Iris pigment epithelial cell (primary cell): ENCODE measurements around the gene COCH.
"Not testable (repeated sequence)": the region's sequence is repeated elsewhere in the genome, so short reads cannot be mapped to it uniquely, and the experiment has no call there.

Source experiments
- DNase-seq: peaks from one replicate; pipeline ENCODE4 v3.0.0-alpha.2; 2011; ENCODE audit warnings: low read depth

COCH gene

DNA sequence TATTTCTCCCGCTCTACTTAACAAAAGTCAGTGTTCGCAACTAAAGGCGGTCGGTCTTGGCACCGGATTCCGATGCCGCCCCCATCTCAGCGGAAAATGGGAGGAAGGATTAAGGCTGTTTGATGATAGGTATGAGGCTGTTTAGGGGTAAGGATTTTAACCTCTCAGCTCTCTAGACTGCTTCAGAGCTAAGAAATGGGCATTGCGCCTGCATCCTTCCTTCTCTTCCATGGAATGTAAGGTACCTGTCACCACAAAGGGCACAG is 1.4 kb downstream of the COCH start:
- no peak for DNase-seq

GRCh38 chr14:30876692-30877091 is 2.3 kb downstream of the COCH start:
- DNase-seq = peak; percentile 30

GRCh38 chr14:30882431-30882830 is 8.1 kb downstream of the COCH start:
- peak; percentile 18 for DNase-seq

- peak; percentile 45 for DNase-seq
Observed at GRCh38 chr14:30883508-30884294, 9.3 kb downstream of the COCH start.

GRCh38 chr14:30884901-30885300 is 10.5 kb downstream of the COCH start:
- no peak for DNase-seq

DNA sequence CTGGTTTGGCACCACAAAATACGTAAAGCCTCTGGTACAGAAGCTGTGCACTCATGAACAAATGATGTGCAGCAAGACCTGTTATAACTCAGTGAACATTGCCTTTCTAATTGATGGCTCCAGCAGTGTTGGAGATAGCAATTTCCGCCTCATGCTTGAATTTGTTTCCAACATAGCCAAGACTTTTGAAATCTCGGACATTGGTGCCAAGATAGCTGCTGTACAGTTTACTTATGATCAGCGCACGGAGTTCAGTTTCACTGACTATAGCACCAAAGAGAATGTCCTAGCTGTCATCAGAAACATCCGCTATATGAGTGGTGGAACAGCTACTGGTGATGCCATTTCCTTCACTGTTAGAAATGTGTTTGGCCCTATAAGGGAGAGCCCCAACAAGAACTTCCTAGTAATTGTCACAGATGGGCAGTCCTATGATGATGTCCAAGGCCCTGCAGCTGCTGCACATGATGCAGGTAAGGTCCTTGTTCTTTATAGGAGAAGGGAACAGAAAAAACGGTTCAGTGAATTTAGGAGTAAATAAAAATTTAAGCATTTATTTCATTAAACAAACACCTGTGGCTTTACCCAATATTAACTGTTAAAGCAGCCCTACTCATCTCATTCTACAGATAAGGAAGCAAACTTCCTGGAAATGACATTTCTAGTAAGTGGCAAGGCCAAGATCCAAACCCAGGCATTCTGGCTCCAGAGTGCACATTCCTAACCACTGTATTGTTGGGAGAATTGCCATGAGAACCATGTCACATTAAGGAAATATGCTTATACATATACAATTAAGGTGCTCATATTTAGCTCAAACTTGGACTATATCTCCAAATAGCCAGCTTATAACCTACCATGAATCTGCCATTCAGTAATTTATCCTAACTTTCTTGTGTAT is 11.7 kb downstream of the COCH start:
- no peak for DNase-seq

GRCh38 chr14:30888480-30889243 is 14.3 kb downstream of the COCH start:
- no peak for DNase-seq

- DNase-seq = no peak
Observed at GRCh38 chr14:30889244-30889594, 14.9 kb downstream of the COCH start.

DNA sequence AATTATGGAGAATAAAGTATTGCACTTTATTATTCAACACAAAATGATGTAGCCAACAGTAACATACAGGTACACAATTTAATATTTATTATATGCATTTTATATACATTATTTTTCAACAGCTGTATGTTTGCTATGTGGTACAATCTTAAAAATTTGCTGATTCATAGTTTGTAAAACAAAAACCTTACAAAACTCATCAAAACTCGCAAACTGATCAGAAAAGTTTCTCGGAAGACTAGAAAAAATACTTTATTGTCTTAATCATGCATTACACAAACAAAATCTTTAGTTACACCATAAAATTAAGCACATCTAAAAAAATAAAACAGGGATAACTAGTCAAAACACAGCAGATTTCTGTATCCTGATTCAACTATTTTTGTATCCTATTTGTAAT is 19.5 kb downstream of the COCH start:
- DNase-seq = no peak

DNA sequence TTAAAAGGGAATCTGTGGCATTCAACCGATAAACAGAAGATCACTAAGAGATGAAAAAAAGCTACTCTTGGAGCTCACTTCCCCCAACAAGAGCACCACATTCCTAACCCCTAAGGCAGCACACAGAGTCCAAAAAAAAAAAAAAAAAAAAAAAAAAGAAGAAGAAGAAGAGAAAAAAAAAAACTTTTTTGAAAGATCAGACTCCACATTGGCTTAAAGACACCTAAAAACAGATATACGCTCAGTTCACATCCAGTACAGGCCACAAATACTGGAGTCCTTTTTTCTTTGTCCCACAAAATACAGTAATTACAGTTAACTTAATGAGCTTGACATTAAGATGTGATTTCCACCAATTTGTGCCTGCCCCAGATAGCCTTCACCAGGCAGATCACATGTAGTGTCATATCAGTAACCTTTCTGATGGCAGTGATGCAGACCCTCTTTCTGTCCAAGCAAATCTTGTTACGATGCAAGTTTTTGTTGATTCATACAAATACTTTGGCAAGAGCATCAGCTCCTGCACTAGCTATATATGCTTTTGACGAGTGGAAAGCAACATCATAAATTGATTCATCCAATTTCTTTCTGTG is 20.7 kb downstream of the COCH start:
- DNase-seq = no peak

DNA sequence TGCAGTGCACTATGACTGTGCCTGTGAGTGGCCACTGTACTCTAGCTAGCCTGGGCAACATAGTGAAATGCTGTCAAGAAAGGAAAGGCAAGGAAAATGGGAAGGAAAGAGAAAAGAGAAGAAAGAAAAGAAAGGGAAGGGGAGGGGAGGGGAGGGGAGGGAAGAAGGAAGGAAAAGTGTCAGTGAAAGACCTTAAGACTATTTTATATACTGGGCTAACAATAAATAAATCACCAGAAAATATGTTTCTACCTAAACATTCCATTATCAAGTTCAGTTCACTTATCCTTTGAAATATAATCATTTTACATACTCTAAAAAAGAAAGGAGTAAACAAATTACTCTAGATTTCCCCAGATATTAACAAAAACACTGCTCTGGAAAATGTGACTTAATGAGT is 22.1 kb downstream of the COCH start:
- DNase-seq = no peak

- DNase-seq = not testable (repeated sequence)
Observed at GRCh38 chr14:30897121-30897520, 22.8 kb downstream of the COCH start.

DNA sequence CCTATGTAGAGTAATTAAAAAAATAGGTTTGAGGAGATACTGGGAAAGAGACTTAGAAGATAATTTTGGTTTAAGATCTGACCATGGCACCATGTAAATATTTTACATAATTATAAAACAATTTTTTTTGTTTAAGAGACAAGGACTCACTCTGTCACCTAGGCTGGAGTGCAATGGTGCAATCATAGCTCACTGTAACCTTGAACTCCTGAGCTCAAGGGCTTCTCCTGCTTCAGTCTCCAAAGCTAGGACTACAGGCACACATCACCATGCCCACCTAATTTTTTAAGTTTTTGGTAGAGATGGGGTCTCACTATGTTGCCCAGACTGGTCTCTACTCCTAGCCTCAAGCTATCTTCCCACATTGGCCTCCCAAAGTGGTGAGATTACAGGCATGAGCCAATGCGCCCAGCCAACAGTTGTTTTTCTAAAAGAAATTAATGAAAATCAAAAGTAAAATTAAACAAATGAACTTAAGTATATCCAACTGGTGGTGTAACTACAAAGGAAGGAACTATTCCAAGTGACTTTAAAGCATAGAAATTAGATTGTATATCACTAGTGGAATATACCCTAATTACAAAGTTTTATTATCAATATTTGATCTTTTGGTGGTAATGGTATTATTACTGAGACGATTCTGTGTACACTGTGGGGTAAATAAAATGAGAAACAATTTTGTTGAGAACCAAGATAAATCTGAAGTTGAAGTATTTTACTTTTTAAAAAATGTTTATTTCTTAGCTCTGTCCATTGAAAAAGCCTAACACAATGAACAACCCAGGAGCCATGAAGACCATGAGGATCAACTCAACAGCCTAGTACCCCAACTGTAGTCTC is 29.1 kb downstream of the COCH start:
- DNase-seq = no peak

DNA sequence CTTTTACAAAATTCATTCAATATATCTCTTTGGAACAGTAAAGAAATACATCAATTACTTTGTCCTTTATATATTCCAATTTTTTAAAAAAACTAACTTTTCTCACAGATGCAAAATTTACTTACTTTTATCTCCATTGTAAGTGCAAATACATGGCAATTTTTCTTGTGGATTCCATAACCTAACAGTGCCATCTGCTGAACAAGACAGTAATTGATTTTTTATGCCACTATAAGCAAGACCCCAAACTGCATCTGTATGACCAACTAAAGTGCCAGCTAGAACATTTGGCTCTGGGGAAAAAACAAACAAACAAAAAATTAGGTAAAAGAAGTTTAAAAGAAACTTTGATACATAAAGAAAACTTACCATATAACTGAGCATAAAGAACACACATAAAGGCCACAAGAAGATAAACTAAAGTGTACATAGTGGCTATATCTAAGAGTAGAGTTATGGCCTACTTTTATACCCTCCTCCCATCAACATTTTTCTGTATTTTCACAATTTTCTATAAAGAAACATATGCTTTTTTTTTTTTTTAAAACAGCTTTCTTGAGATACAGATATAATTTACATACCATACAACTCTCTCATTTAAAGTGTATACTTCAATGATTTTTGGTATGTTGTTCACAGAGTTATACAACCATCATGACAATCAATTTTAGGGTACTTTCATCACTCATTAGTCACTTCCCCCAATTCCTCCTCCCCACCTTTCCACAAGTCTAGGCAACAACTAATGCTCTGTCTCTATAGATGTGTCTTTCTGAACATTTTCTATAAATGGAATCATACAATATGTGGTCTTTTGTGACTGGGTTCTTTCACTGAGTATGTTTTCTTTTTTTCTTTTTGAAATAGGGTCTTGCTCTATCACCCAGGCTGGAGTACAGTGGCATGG is 32.6 kb downstream of the COCH start:
- DNase-seq = peak; percentile 24

DNA sequence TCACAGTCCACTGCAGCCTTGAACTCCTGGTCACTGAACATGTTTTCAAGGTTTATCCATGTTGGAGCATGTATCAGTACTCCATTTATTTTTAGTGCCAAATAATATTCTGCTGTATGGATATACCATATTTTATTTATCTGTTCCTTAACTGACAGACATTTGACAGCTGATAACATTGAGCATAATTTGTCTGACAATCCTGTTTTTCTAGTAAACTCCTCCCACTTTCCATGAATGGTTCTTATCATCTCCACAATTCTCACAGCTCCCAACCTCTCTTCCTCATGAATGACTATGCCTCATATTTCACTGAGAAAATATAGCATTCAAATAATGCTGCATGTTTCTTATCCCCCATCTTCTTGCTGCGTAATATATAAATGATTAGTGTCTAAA is 33.3 kb downstream of the COCH start:
- no peak for DNase-seq

- DNase-seq = no peak
Observed at GRCh38 chr14:30908826-30909225, 34.5 kb downstream of the COCH start.

DNA sequence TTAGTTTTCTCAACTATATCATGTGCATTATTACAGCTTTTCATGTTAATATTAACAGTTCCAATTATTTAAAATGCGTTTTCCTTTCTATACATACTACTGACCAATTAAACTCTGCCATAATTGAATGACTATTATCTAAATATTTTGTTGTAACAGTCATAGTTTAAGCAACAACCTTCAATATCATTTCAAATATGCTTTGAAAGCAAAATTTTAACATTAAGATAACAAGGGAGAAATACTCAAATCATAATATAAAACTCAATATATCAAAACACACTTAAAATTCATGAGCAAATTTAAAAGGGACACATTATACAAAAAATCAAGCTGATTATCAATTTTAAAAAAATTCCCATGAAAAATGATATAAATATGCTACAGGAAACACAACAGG is 40.5 kb downstream of the COCH start:
- DNase-seq = no peak

DNA sequence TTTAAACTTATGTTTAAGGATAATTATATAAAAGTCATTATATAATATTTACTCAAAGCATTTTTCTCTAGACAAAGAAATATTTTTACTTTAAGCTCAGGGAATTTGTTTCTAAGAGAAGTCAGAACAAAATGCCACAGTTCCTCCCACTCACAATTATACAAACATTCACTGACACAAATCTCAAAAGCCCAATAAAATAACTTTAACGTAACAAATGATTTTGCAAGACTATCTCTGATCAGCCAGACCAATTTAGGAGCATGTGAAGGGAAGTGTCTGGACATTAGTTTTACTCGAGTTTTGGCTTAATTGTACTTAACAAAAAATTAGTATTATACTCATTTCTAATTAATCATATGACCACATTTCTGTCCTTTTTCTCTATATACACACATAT is 41.2 kb downstream of the COCH start:
- DNase-seq = peak; percentile 12

DNA sequence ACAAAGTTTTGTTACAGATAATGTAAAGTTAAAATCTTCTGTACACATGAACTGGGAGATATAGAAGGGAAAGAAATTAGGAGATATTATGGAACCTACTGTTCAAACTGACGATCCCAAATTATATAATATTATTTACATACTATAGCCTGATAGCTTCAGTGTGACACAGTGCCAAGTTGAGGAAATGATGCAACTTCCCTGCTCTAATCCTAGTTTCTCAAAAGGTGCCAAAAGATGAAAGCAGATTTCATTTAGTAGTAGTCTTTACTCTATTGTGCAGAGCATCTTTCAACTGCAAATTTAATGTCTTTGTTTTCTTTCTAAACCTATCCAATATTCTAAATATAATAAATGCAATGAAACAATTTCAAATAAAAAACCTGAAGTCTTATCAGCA is 46.9 kb downstream of the COCH start:
- DNase-seq = peak; percentile 71

- no peak for DNase-seq
Observed at GRCh38 chr14:30921788-30922187, 47.4 kb downstream of the COCH start.

GRCh38 chr14:30925254-30925653 is 50.9 kb downstream of the COCH start:
- no peak for DNase-seq
